ENCODE results near the gene SPPL3. TPM values are rescaled to one million over a fixed set of nuclear protein-coding genes. Genes with fewer than 3 reads are reported as not detected.

Gene SPPL3
- total RNA-seq, 2 donors from 2014 or later, result 13.5 to 16.5 TPM

DNA sequence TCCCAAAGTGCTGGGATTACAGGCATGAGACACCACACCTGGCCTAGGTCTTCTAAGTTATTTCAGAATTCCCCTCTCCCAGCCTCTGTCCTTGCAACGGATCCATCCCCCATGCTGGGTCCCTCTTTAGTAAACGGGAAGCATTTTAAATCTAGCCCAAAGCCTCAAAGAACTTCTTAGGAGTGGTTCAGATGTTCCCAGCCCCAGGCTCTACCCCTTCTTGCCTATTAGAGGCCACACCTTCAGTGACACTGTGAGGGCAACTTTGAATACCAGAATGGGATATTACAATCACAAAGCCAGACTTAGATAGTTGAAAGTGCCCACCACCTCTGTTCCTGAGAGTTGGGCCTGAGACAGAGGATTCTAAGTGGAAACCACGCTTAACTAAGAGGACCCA lies 18.1 kb upstream of the SPPL3 start:
- Histone ChIP-seq H3K4me3 (no peak overlapping the region), H3K27me3 (no peaks in the 10 kb centered on the region), H3K9me3 (peaks cover 0 to 3% (median 0%) of the 10 kb centered on the region in 3 donors), H3K4me1 (no peaks in the 10 kb centered on the region), H3K36me3 (replicated peaks in 1 of 2; ENCODE audit: insufficient read depth in 1 of 2, low read depth in 2 of 2) (no peaks in the 10 kb centered on the region), H3K27ac (no peak overlapping the region)
- ATAC-seq (no peak), DNase-seq (no peak)
- intact Hi-C loops (cut with DNase I), result no loop called here
- TF ChIP-seq CTCF (IDR thresholded peaks at IDR 0.05) (no peak), POLR2A (IDR thresholded peaks at IDR 0.05) (no peak)
- WGBS, 2 donors, result 74 to 95% methylated on average over 3 of the region's 3 CpGs

DNA sequence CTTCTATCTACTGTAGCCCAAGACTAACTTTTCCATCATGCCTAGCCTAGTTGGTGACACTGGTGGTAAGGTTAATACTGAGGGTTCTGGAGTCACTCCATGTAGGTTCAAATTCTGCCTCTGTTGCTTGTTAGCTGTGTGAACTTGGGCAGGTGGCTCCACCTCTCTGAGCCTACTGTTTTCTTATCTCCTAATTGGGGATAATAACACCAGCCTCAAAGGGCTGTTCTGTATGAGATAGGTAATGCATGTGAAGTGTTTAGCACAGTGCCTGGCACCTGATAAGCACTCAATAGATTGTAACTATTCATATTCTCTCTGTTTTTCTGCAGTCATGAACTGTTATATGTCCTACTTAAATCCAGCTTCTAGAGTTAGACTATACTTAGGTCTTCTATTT lies 17.5 kb upstream of the SPPL3 start:
- TF ChIP-seq POLR2A (IDR thresholded peaks at IDR 0.05) (no peak), CTCF (IDR thresholded peaks at IDR 0.05) (no peak)
- H3K27ac ChIP-seq, result no peak overlapping the region
- no peaks in the 10 kb centered on the region for H3K36me3 ChIP-seq (replicated peaks in 1 of 2; ENCODE audit: insufficient read depth in 1 of 2, low read depth in 2 of 2)
- peaks cover 0 to 3% (median 0%) of the 10 kb centered on the region in 3 donors for H3K9me3 ChIP-seq
- H3K4me1 ChIP-seq, result no peaks in the 10 kb centered on the region
- H3K27me3 ChIP-seq, result no peaks in the 10 kb centered on the region
- H3K4me3 ChIP-seq, result no peak overlapping the region
- intact Hi-C loops (cut with DNase I), result no loop called here
- DNase-seq (no peak), ATAC-seq (no peak)

- DNase-seq, result no peak
- 96% methylated on average over 3 of the region's 3 CpGs for WGBS, 2 donors
- no peak overlapping the region for H3K4me3 ChIP-seq
- intact Hi-C loops (cut with DNase I), result no loop called here
- no peak overlapping the region for H3K27ac ChIP-seq
- no peaks in the 10 kb centered on the region for H3K27me3 ChIP-seq
- no peaks in the 10 kb centered on the region for H3K4me1 ChIP-seq
- ATAC-seq, result no peak
- TF ChIP-seq POLR2A (IDR thresholded peaks at IDR 0.05) (no peak), CTCF (IDR thresholded peaks at IDR 0.05) (no peak)
- H3K9me3 ChIP-seq, result peaks cover 0 to 3% (median 0%) of the 10 kb centered on the region in 3 donors
- H3K36me3 ChIP-seq (replicated peaks in 1 of 2; ENCODE audit: insufficient read depth in 1 of 2, low read depth in 2 of 2), result no peaks in the 10 kb centered on the region
Observed at GRCh38 chr12:120920178-120920577, 16.0 kb upstream of the SPPL3 start.

GRCh38 chr12:120917748-120918147 lies 13.6 kb upstream of the SPPL3 start:
- no peak for DNase-seq
- peaks cover 0 to 3% (median 0%) of the 10 kb centered on the region in 3 donors for H3K9me3 ChIP-seq
- H3K4me3 ChIP-seq, result no peak overlapping the region
- no peak for ATAC-seq
- no peaks in the 10 kb centered on the region for H3K4me1 ChIP-seq
- H3K36me3 ChIP-seq (replicated peaks in 1 of 2; ENCODE audit: insufficient read depth in 1 of 2, low read depth in 2 of 2), result no peaks in the 10 kb centered on the region
- intact Hi-C loops (cut with DNase I), result no loop called here
- H3K27ac ChIP-seq, result no peak overlapping the region
- WGBS, 2 donors, result 89 to 94% methylated on average over 2 of the region's 2 CpGs
- no peaks in the 10 kb centered on the region for H3K27me3 ChIP-seq
- TF ChIP-seq POLR2A (IDR thresholded peaks at IDR 0.05) (no peak), CTCF (IDR thresholded peaks at IDR 0.05) (no peak)

DNA sequence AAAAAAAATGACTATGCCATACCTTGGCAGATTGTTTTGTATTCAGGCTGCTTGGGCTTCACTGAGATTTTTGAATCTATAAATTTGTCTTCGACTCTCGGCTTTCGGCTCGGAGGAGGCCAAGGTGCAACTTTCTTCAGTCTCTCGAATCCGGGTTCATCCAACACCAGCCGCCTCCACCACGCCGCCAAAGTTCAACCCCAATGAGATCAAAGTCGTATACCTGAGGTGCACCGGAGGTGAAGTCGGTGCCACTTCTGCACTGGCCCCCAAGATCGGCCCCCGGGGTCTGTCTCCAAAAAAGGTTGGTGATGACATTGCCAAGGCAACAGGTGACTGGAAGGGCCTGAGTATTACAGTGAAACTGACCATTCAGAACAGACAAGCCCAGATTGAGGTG lies 12.4 kb upstream of the SPPL3 start:
- H3K27ac ChIP-seq, result no peak overlapping the region
- H3K4me1 ChIP-seq, result no peaks in the 10 kb centered on the region
- H3K4me3 ChIP-seq, result no peak overlapping the region
- TF ChIP-seq POLR2A (IDR thresholded peaks at IDR 0.05), result no peak
- no peak for TF ChIP-seq CTCF (IDR thresholded peaks at IDR 0.05)
- H3K9me3 ChIP-seq, result peaks cover 0 to 3% (median 0%) of the 10 kb centered on the region in 3 donors
- no peak for DNase-seq
- H3K36me3 ChIP-seq (replicated peaks in 1 of 2; ENCODE audit: insufficient read depth in 1 of 2, low read depth in 2 of 2), result no peaks in the 10 kb centered on the region
- no peaks in the 10 kb centered on the region for H3K27me3 ChIP-seq
- 90 to 94% methylated on average over 12 to 14 of the region's 14 CpGs for WGBS, 2 donors
- intact Hi-C loops (cut with DNase I), result no loop called here
- ATAC-seq, result no peak
